ENCODE results near the gene AHSG. TPM values are rescaled to one million over a fixed set of nuclear protein-coding genes. Genes with fewer than 3 reads are reported as not detected.
A peak's percentile ranks its signal among the peaks of the same experiment; 100 is the strongest.

The AHSG gene
- polyA plus RNA-seq, 1 donor (not counting 4 experiments of a cell fraction or from before 2014, with no cell fraction given): 0.59 TPM

DNA sequence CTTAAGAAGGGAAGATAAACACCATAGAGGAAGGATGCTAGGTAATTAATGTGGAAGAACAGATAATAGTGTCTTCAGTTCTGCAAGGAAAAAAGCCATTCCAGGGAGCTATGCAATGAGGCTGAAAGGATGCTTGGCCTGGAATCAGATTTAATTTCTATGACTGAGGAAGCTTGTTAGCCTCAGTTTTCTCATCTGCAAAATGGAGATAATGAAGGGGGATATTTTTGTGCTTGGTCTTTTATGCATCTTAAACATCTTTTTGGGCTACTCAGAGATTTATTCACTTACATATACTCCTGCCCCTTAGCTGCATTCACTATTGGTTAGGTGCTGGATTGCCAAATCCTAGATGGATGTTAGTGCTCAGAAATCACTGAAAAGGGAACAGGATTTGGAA lies 25.7 kb upstream of the AHSG start:
- TF ChIP-seq EZH2 (IDR thresholded peaks at IDR 0.05; ENCODE audit: low read length): no peak
- TF ChIP-seq, protein P1, sequence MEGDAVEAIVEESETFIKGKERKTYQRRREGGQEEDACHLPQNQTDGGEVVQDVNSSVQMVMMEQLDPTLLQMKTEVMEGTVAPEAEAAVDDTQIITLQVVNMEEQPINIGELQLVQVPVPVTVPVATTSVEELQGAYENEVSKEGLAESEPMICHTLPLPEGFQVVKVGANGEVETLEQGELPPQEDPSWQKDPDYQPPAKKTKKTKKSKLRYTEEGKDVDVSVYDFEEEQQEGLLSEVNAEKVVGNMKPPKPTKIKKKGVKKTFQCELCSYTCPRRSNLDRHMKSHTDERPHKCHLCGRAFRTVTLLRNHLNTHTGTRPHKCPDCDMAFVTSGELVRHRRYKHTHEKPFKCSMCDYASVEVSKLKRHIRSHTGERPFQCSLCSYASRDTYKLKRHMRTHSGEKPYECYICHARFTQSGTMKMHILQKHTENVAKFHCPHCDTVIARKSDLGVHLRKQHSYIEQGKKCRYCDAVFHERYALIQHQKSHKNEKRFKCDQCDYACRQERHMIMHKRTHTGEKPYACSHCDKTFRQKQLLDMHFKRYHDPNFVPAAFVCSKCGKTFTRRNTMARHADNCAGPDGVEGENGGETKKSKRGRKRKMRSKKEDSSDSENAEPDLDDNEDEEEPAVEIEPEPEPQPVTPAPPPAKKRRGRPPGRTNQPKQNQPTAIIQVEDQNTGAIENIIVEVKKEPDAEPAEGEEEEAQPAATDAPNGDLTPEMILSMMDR (optimal IDR thresholded peaks at IDR 0.05 in 1 of 3, IDR thresholded peaks at IDR 0.05 in 1 of 3, conservative IDR thresholded peaks at IDR 0.05 in 1 of 3; ENCODE audit: extremely low read depth in 1 of 3, insufficient read depth in 2 of 3, low read length in 3 of 3): no peak
- Histone ChIP-seq H3K27me3 (ENCODE audit: control insufficient read depth, extremely low read depth, insufficient read depth, low read length) (no peaks in the 10 kb centered on the region), H3K9ac (ENCODE audit: control insufficient read depth, extremely low read depth, insufficient read depth, low read length) (no peak overlapping the region), H3K9me3 (ENCODE audit: control insufficient read depth, low read depth, low read length) (no peaks in the 10 kb centered on the region), H3K9me1 (ENCODE audit: control insufficient read depth, extremely low read depth, insufficient read depth, low read length) (no peaks in the 10 kb centered on the region), H2AFZ (ENCODE audit: control insufficient read depth, low read length) (no peak overlapping the region), H3K4me1 (ENCODE audit: control insufficient read depth, extremely low read depth, insufficient read depth, low read length) (peaks cover 31% of the 10 kb centered on the region), H3K4me2 (ENCODE audit: control insufficient read depth, extremely low read depth, insufficient read depth, low read depth, low read length) (no peak overlapping the region), H3K27ac (ENCODE audit: control insufficient read depth, insufficient read depth, low read length) (no peak overlapping the region), H3K79me2 (ENCODE audit: control insufficient read depth, insufficient read depth, low read length) (no peaks in the 10 kb centered on the region), H4K20me1 (ENCODE audit: control insufficient read depth, extremely low read depth, insufficient read depth, low read length) (no peaks in the 10 kb centered on the region), H3K4me3 (ENCODE audit: control insufficient read depth in 2 of 3, extremely low read depth in 1 of 3, insufficient read depth in 2 of 3, low read depth in 1 of 3, low read length in 3 of 3) (no peak overlapping the region), H3K36me3 (ENCODE audit: control insufficient read depth in 2 of 2, extremely low read depth in 1 of 2, insufficient read depth in 2 of 2, low read length in 2 of 2) (peaks cover 13 to 24% of the 10 kb centered on the region in 2 experiments)
- FAIRE-seq (no peak), DNase-seq (ENCODE audit: low read depth, low spot score) (no peak)
- dilution Hi-C loops (cut with MboI; ENCODE audit: extremely low pct_ligation_motif_present, low sequenced_read_pairs): no loop called here

DNA sequence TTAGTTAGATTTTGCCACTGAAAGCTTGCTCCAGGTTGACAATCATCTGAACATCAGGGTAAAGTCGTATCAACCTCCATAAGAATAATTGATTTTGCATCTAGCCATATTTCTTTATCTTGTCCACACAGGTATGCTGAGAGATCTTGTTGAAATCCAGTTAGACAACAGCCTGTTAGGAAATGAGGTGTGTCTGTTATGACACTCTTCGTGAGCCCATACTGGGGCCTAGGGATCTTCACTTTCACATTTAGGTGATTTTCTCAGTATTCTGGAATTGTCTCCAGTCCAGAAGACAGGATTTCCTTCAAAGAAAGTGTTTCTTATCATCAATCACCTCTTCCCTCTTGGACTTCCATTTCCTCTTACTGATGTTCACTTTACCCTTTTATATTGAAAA lies 24.2 kb upstream of the AHSG start:
- H3K9me1 ChIP-seq (ENCODE audit: control insufficient read depth, extremely low read depth, insufficient read depth, low read length): no peaks in the 10 kb centered on the region
- no peak for TF ChIP-seq EZH2 (IDR thresholded peaks at IDR 0.05; ENCODE audit: low read length)
- TF ChIP-seq, protein P1 (optimal IDR thresholded peaks at IDR 0.05 in 1 of 3, IDR thresholded peaks at IDR 0.05 in 1 of 3, conservative IDR thresholded peaks at IDR 0.05 in 1 of 3; ENCODE audit: extremely low read depth in 1 of 3, insufficient read depth in 2 of 3, low read length in 3 of 3): no peak
- peak overlapping the region; percentile 41 for H2AFZ ChIP-seq (ENCODE audit: control insufficient read depth, low read length)
- no peaks in the 10 kb centered on the region for H3K9me3 ChIP-seq (ENCODE audit: control insufficient read depth, low read depth, low read length)
- H3K27ac ChIP-seq (ENCODE audit: control insufficient read depth, insufficient read depth, low read length): peak overlapping the region; percentile 93
- H3K4me1 ChIP-seq (ENCODE audit: control insufficient read depth, extremely low read depth, insufficient read depth, low read length): peaks cover 31% of the 10 kb centered on the region
- H3K9ac ChIP-seq (ENCODE audit: control insufficient read depth, extremely low read depth, insufficient read depth, low read length): peak overlapping the region; percentile 49
- FAIRE-seq (peak; percentile 96), DNase-seq (ENCODE audit: low read depth, low spot score) (no peak)
- peak overlapping the region in 2 of 3 experiments; percentile 22 to 36 for H3K4me3 ChIP-seq (ENCODE audit: control insufficient read depth in 2 of 3, extremely low read depth in 1 of 3, insufficient read depth in 2 of 3, low read depth in 1 of 3, low read length in 3 of 3)
- dilution Hi-C loops (cut with MboI; ENCODE audit: extremely low pct_ligation_motif_present, low sequenced_read_pairs): no loop called here
- H4K20me1 ChIP-seq (ENCODE audit: control insufficient read depth, extremely low read depth, insufficient read depth, low read length): no peaks in the 10 kb centered on the region
- no peaks in the 10 kb centered on the region for H3K79me2 ChIP-seq (ENCODE audit: control insufficient read depth, insufficient read depth, low read length)
- peaks cover 9 to 18% of the 10 kb centered on the region in 2 experiments for H3K36me3 ChIP-seq (ENCODE audit: control insufficient read depth in 2 of 2, extremely low read depth in 1 of 2, insufficient read depth in 2 of 2, low read length in 2 of 2)
- peak overlapping the region; percentile 84 for H3K4me2 ChIP-seq (ENCODE audit: control insufficient read depth, extremely low read depth, insufficient read depth, low read depth, low read length)
- H3K27me3 ChIP-seq (ENCODE audit: control insufficient read depth, extremely low read depth, insufficient read depth, low read length): no peaks in the 10 kb centered on the region

Measured in keratinocyte (primary cell).